Keratinocyte (primary cell): ENCODE results near the gene CHPT1. TPM values are rescaled to one million over a fixed set of nuclear protein-coding genes. Genes with fewer than 3 reads are reported as not detected.

Experiments
- DNase-seq: peaks from one replicate; pipeline ENCODE4 v3.0.0-alpha.2; 2011; ENCODE audit warnings: low read depth, missing footprints, low spot score
- FAIRE-seq: peaks from 2 replicates; lab custom pipeline; 2011; peaks lifted over from hg19 to GRCh38; lab: Jason Lieb, UNC
- H2AFZ ChIP-seq: 2 replicates; pipeline ENCODE4 v1.6.0; 2012; ENCODE audit warnings: low read length, control low read depth, inconsistent platforms; ENCODE audit not compliant: control insufficient read depth
- H3K27ac ChIP-seq: 2 replicates; pipeline ENCODE4 v1.5.1; 2011; ENCODE audit warnings: low read length; ENCODE audit not compliant: control insufficient read depth, insufficient read depth
- H3K27me3 ChIP-seq: 3 replicates; pipeline ENCODE4 v1.6.0; 2011; ENCODE audit warnings: low read length; ENCODE audit not compliant: control insufficient read depth, insufficient read depth; ENCODE audit errors: extremely low read depth
- H3K36me3 ChIP-seq, 2 experiments: 2 replicates in 1 of 2; 3 replicates in 1 of 2; pipeline ENCODE4 v1.5.1; 2011; ENCODE audit warnings: low read length in 2 of 2, mild to moderate bottlenecking in 1 of 2; ENCODE audit not compliant: control insufficient read depth in 2 of 2, insufficient read depth in 2 of 2; ENCODE audit errors: extremely low read depth in 1 of 2
- H3K4me1 ChIP-seq: 3 replicates; pipeline ENCODE4 v1.5.1; 2011; ENCODE audit warnings: low read length; ENCODE audit not compliant: control insufficient read depth, insufficient read depth; ENCODE audit errors: extremely low read depth
- H3K4me2 ChIP-seq: 3 replicates; pipeline ENCODE4 v1.6.0; 2011; ENCODE audit warnings: low read depth, low read length; ENCODE audit not compliant: control insufficient read depth, insufficient read depth; ENCODE audit errors: extremely low read depth
- H3K4me3 ChIP-seq, 3 experiments: fragments of 200-600 bp in 1 of 3; sonication (generic) in 1 of 3; 2 replicates in 2 of 3; 3 replicates in 1 of 3; pipeline ENCODE4 v1.5.1; 2011 to 2016; ENCODE audit warnings: low read length in 3 of 3, mild to moderate bottlenecking in 3 of 3, control low read depth in 2 of 3, inconsistent platforms in 1 of 3, low read depth in 1 of 3, mixed read lengths in 1 of 3, mixed run types in 1 of 3, moderate library complexity in 1 of 3; ENCODE audit not compliant: control insufficient read depth in 2 of 3, insufficient read depth in 2 of 3; ENCODE audit errors: extremely low read depth in 1 of 3
- H3K79me2 ChIP-seq: 2 replicates; pipeline ENCODE4 v1.6.0; 2012; ENCODE audit warnings: low read length; ENCODE audit not compliant: control insufficient read depth, insufficient read depth
- H3K9ac ChIP-seq: 3 replicates; pipeline ENCODE4 v1.6.0; 2011; ENCODE audit warnings: low read length; ENCODE audit not compliant: control insufficient read depth, insufficient read depth; ENCODE audit errors: extremely low read depth
- H3K9me1 ChIP-seq: 3 replicates; pipeline ENCODE4 v1.6.0; 2011; ENCODE audit warnings: low read length; ENCODE audit not compliant: control insufficient read depth, insufficient read depth; ENCODE audit errors: extremely low read depth
- H3K9me3 ChIP-seq: 2 replicates; pipeline ENCODE4 v1.5.1; 2012; ENCODE audit warnings: low read depth, low read length; ENCODE audit not compliant: control insufficient read depth
- H4K20me1 ChIP-seq: 3 replicates; pipeline ENCODE4 v1.6.0; 2011; ENCODE audit warnings: low read length; ENCODE audit not compliant: control insufficient read depth, insufficient read depth; ENCODE audit errors: extremely low read depth
- CTCF ChIP-seq, 3 experiments: IDR thresholded peaks in 1 of 3; conservative IDR thresholded peaks in 1 of 3; optimal IDR thresholded peaks in 1 of 3; 2 replicates in 2 of 3; 3 replicates in 1 of 3; pipeline versions ENCODE3 to v1.5.1; 2011; ENCODE audit warnings: low read length in 3 of 3, mild to moderate bottlenecking in 3 of 3, moderate library complexity in 2 of 3, control low read depth in 1 of 3, inconsistent platforms in 1 of 3; ENCODE audit not compliant: insufficient read depth in 2 of 3; ENCODE audit errors: extremely low read depth in 1 of 3
- EZH2 ChIP-seq: IDR thresholded peaks from one replicate; pipeline ENCODE4 v1.6.1; 2012; ENCODE audit warnings: inconsistent platforms, mild to moderate bottlenecking, low read length, moderate library complexity
- dilution Hi-C: fragments of 300-500 bp; cut with MboI; formaldehyde crosslinking; loops from one replicate; pipeline ENCODE4 v1.7.0; 2020; ENCODE audit warnings: low sequenced_read_pairs; ENCODE audit not compliant: extremely low pct_ligation_motif_present
- polyA plus RNA-seq, 5 experiments: library from polyadenylated mRNA; depleted of rRNA in 3 of 5; stranded (reverse) in 3 of 5; stranded (forward) in 1 of 5; unstranded in 1 of 5; fragments of >200 nt; gene quantifications; 1 replicate in 1 of 5; 2 replicates in 3 of 5; 3 replicates in 1 of 5; pipeline versions ENCODE4 v1.2.1 to v1.2.3, GENCODE V29; 2011 to 2012; ENCODE audit warnings: missing spikeins in 2 of 5, low read depth in 1 of 5, low replicate concordance in 1 of 5

CHPT1 gene
- polyA plus RNA-seq, 1 donor (not counting 4 experiments of a cell fraction or from before 2014, with no cell fraction given): 12.7 TPM

- H4K20me1 ChIP-seq: no peaks in the 10 kb centered on the region
- no peak overlapping the region for H3K4me2 ChIP-seq
- peaks cover 4% of the 10 kb centered on the region for H3K79me2 ChIP-seq
- H3K4me1 ChIP-seq: no peaks in the 10 kb centered on the region
- H3K4me3 ChIP-seq: no peak overlapping the region
- no peak for DNase-seq
- H3K9me1 ChIP-seq: no peaks in the 10 kb centered on the region
- dilution Hi-C loops: no loop called here
- no peak overlapping the region for H3K9ac ChIP-seq
- no peaks in the 10 kb centered on the region for H3K27me3 ChIP-seq
- TF ChIP-seq EZH2 (no peak), CTCF (optimal IDR thresholded peaks at IDR 0.05 in 1 of 3, IDR thresholded peaks at IDR 0.05 in 1 of 3, conservative IDR thresholded peaks at IDR 0.05 in 1 of 3; ENCODE audit: extremely low read depth in 1 of 3, insufficient read depth in 2 of 3, low read length in 3 of 3) (no peak)
- H3K36me3 ChIP-seq: no peaks in the 10 kb centered on the region
- no peak for FAIRE-seq
- no peak overlapping the region for H3K27ac ChIP-seq
- no peak overlapping the region for H2AFZ ChIP-seq
- H3K9me3 ChIP-seq: no peaks in the 10 kb centered on the region
Measured at GRCh38 chr12:101707131-101707782, 9.8 kb downstream of the CHPT1 start.

DNA sequence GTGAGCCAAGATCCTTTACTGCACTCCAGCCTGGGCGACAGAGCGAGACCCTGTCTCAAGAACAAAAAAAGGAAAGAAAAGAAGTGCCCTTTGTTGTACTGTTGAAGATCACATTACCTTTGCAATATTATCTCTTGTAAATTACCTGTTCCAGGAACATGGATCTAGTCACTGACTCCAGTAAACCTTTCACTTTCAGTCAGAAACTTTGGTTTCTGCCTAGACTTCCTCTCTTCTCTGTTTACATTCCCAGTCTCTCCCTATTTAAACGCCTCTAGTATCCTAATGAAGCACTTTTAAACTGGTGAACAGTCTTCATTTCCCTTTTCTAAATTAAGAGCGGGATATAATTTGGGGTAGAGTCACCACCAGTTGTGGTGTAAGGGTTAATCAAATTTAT lies 12.8 kb downstream of the CHPT1 start:
- TF ChIP-seq CTCF (optimal IDR thresholded peaks at IDR 0.05 in 1 of 3, IDR thresholded peaks at IDR 0.05 in 1 of 3, conservative IDR thresholded peaks at IDR 0.05 in 1 of 3; ENCODE audit: extremely low read depth in 1 of 3, insufficient read depth in 2 of 3, low read length in 3 of 3): no peak
- no peak for TF ChIP-seq EZH2
- Histone ChIP-seq H3K9ac (no peak overlapping the region), H4K20me1 (no peaks in the 10 kb centered on the region), H3K9me3 (no peaks in the 10 kb centered on the region), H3K4me3 (no peak overlapping the region), H3K9me1 (no peaks in the 10 kb centered on the region), H2AFZ (no peak overlapping the region), H3K4me2 (no peak overlapping the region), H3K36me3 (no peaks in the 10 kb centered on the region), H3K27ac (no peak overlapping the region), H3K4me1 (no peaks in the 10 kb centered on the region), H3K79me2 (peaks cover 7% of the 10 kb centered on the region), H3K27me3 (no peaks in the 10 kb centered on the region)
- dilution Hi-C loops: no loop called here
- FAIRE-seq (no peak), DNase-seq (no peak)
